GM21723 (cell line): ENCODE data around the gene SMAD5.

ENCODE experiments used
- ATAC-seq: cut with Tn5 transposase; IDR thresholded peaks from one replicate; pipeline ENCODE4 v1.9.1; 2021; ENCODE audit warnings: mild to moderate bottlenecking, moderate library complexity; ENCODE audit not compliant: unreplicated experiment

Gene SMAD5

DNA sequence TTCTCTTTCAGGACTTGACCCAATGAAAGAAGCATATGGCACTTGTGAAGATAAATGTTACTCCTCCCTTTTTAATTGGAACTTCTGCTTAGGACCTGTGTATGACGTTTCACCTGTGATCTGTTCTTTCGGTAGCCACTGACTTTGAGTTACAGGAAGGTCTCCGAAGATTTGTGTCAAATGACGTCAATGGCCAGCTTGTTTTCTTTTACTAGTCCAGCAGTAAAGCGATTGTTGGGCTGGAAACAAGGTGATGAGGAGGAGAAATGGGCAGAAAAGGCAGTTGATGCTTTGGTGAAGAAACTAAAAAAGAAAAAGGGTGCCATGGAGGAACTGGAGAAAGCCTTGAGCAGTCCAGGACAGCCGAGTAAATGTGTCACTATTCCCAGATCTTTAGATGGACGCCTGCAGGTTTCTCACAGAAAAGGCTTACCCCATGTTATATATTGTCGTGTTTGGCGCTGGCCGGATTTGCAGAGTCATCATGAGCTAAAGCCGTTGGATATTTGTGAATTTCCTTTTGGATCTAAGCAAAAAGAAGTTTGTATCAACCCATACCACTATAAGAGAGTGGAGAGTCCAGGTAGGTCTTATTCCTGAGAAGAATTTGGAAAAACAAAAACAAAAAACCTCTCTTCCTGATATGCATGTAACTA, 21.1 kb downstream of the SMAD5 start:
- no peak for ATAC-seq

DNA sequence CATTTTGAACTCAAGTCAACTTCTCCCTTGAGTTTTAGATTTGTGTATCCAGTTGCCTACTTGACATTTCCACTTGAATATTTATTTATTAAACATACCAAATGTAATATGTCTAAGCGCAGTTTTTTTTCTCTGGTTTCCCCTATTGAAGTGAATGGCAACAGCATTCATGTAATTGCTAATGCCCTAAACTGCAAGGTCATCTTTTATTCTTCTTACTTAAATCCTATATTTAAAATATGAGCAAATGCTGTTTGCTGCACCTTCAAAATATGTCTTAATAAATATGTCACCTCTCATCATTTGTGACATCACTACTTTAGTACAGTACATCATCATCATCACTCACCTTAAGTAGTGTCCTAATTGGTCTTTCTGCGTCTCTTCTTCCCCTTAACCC, 22.4 kb downstream of the SMAD5 start:
- ATAC-seq = no peak

DNA sequence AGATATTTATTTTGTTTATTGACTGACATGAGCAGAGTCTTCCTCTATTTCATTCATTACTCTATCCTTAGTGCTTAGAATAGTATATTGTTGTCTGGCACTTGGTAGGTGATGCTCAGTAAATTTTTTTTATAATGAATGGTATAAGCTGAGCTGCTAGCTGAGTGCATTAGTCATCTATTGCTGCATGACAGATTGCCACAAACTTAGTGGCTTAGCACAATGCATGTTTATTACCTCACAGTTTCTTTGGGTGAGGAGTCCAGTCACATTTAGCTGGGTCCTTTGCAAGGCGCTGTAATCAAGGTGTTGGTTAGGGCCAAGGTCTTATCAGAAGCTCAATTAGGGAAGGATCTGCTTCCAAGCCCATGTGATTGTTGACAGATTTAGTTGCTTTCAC, 23.1 kb downstream of the SMAD5 start:
- no peak for ATAC-seq

DNA sequence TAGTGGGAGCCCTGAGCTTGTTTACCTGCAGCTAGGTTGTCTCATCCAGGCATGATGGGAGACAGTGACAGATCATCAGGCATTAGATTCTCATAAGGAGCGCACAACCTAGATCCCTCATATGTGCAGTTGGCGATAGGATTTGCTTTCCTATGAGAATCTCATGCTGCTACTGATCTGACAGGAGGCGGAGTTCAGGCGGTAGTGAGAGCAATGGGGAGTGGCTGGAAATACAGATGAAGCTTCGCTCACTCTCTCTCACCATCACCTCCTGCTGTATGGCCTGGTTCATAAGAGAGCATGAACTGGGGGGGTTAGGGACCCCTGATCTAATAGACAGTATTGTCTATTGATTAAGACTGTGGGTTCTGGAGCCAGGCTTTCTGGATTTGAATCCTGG, 24.9 kb downstream of the SMAD5 start:
- ATAC-seq = no peak

DNA sequence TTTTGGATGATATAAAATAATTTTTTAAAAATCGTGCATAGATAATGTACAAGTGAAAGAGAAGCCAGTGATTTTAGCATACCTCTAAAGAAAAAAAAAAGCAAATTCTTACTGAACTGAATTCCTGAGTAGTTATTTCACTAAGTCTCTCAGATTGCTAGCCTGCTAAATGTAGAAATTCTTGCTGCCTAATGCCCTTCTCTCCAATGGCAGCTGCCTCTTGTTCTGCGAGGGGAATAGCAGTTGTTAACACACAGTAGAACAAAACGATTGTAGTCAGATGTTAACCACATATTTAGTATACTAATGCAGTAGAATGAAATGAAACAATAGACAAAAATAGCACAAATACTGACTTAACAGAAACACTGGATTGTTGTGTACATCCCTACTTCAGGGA, 26.8 kb downstream of the SMAD5 start:
- no peak for ATAC-seq

DNA sequence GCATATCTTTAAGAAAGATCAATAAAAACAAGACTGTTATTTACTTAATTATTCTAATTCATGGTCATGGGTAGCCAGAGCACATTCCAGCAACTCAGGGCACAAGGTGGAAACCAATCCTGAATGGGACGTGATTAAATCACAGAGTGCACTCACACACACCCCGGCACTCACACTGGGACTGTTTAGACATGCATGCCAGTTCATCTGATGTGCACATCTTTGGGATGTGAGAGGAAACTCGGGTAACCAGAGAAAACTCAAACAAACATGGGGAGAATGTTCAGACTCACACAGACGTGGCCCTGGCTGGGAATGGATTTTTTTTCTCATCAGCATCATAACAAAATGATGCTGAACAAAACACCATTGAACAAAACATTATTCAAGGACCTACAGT, 29.4 kb downstream of the SMAD5 start:
- no peak for ATAC-seq

DNA sequence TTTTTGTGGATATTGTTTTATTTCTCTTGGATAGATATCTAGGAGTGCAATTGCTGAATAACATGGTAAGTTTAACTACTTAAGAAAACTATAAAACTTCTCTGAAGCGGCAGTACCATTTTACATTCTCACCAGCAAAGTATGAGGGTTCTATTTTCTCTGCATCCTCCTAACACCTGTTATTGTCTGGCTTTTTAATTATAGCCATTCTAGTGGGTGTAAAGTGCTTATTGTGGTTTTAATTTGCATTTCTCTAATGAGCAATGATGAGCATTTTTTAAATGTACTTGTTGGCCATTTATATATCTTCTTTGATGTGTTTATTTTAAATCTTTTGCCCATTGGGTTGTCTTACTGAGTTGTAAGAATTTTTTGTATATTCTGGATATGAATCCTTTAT, 31.6 kb downstream of the SMAD5 start:
- ATAC-seq = no peak

DNA sequence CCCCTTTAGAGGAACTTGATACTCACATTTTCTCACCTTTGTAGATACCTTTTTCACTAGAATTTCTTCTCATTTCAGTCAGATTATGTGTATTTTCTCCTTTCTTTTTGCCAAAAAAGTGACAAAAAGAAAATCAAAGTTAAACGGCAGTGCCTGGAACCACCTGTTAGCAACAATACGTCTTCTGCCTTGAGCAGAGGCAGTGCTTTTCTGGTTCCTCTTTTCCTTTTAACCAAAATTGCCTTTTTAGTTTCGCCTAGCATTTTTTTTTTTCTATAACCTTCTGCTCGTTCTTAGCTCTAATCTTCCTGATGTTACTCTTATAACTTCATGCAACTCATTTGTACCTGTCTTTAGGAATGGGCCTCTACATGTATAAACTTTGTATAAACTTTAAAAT, 34.3 kb downstream of the SMAD5 start:
- ATAC-seq = peak; percentile 81

DNA sequence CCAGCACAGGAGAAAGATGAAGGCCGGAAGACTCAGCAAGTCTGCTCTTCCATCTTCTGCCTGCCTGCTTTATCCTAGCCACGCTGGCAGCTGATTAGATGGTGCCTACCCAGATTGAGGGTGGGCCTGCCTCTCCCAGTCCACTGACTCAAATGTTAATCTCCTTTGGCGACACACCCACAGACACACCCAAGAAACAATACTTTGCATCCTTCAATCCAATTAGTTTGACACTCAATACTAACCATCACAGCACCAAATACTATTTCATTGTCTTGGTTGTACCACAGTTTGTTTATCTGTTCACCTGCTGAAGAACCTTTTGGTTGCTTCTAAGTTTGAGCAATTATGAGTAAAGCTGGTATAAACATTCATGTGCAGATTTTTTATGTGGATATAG, 36.6 kb downstream of the SMAD5 start:
- ATAC-seq = no peak

DNA sequence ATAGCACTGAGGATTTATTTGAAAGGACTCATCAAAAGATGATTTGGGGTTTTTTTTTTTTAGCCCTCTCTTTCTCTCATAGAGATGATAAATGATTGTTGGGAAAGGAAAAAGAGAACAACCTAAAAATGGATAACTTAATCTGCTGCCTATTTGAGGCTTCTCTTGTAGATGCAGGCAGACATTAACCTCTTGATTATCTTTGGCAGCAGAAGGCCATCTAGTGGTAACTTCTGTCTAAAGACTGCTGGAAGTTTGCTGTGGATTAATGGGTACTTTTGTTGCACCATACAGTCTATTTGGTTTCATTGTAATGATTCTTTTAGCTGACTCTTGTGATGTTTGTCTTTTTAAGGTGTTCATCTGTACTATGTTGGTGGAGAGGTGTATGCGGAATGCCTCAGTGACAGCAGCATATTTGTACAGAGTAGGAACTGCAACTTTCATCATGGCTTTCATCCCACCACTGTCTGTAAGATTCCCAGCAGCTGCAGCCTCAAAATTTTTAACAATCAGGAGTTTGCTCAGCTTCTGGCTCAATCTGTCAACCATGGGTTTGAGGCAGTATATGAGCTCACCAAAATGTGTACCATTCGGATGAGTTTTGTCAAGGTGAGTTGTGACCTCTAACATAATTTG, 41.5 kb downstream of the SMAD5 start:
- ATAC-seq = no peak

DNA sequence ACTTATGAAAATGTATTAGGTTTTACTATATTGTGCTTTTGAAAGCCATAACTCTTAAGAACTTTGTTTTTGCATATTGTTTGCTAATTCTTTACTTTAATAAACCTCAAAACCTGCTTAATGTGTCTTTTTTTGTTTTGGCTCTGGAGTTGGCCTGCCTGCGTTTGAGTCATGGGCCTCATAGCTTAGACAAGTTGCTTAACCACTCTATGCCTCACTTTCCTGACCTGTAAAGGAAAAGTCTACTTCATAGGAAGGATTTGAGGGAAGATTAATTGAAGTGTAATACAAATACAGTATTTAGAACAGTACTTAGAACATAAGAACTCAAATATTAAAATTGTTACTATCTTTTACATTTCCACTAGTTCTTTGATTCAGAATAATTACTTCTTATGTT, 50.0 kb downstream of the SMAD5 start:
- no peak for ATAC-seq

DNA sequence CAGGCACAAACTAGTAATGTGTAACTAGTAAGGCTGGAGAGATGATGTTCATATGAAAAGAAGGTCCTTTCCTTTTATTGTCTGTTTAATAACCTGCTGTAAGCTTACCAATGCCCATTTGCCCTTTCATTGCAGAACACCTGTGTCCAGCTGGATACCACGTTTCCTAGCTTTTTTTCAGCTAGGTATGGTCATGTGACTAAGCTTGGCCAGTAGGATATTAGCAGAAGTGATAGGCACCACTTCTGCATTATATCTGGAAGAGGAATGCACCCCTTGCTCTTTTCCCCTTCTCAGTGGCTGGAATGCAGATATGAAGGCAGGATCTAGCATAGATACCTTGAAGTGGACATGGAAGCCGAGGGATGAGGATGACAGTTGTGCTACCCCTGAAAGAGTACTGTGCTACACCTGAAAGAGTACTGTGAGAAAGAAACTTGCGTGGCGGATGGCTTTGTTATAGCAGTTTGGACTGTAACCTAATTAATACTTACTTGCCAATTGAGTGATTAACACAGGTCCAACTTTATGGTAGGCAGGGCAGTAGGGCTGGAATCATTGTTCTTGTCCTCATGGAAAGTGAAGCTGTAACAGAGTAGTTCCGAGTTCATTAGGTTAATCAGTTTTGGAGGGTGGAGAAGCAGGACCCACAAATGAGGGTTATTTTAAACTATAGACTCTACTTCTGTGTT, 53.5 kb downstream of the SMAD5 start:
- no peak for ATAC-seq

DNA sequence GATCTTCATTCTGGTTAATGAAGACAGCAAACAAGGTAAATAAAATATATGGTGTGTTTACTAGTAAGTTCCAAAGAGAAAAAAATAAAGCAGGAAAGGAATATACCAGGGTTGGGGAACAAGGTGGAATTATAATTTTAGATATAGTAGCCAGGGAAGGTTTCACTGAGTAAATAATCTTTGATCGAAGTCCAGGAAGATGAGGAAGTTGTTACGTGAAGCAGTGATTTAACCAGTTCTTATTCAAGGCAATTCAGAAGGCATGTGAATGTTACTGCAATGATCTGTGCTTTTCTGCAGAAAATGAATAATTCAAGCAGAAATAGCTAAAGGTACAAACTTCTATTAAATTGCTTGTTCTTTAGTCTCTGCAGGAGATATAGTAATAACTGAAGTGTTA, 54.2 kb downstream of the SMAD5 start:
- ATAC-seq = no peak

DNA sequence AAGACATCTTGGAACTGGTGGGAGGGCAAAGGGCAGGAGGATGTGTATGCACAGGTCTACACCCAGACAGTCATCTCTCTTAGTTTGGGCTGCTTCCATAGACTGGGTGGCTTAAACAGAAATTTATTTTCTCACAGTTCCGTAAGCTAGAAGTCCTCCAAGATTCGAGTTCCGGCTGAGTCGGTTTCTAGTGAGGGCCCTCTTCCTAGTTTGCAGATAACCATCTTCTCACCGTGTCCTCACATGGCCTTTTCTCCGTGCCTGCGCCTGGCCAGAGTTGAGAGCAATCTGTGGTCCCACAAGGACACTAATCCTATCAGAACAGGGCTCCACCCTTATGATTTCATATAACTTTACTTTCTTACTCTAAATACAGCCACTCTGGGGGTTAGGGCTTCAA, 56.2 kb downstream of the SMAD5 start:
- no peak for ATAC-seq

DNA sequence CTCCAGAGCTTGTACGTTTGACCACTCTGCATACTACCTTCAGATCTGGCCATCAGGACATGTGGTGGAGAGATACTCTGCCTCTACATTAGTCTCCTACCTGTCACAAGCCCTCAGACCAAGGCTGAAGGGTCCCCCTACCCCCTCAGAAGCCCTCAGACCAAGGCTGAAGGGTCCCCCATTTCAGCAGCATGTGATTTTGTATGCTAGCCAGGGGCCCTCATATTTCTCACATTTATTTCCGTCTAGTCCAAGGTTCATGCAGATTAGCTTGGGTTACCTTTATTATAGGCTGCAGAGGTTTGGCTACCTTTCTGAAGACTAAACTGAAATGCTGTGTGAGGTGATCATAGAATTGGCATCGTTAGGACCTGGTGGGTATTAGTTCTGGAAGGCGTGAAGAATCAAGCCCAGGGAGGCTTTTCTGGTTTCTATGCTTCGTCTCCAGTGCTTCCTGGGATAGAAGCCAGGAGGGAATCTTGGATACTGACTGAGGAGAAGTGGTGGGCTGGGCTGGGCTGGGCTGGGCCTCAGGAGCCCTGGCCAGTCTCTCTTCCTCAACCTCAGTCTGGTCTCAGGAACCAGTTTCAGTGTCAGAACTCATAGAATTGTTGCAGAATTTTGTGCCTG, 57.6 kb downstream of the SMAD5 start:
- ATAC-seq = no peak

DNA sequence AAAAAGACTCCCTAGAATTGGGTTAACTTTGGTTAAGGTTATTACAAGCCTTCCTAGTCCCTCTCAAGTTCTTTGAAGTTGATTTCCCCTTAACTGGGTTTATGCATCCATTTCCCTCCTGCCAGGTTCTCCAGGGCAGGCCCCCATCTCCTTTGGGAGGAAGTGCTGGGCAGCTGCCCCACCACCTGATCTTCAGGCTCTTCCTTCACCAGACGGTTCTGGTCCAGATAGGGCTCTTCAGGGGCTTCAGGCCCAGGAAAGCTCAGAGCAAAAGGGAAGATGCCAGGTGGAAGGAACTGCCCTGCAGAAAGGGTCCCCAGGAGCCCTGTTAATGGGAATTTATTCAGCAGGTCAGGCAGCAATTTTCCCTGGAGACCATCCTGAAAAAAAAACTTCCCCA, 58.3 kb downstream of the SMAD5 start:
- no peak for ATAC-seq

DNA sequence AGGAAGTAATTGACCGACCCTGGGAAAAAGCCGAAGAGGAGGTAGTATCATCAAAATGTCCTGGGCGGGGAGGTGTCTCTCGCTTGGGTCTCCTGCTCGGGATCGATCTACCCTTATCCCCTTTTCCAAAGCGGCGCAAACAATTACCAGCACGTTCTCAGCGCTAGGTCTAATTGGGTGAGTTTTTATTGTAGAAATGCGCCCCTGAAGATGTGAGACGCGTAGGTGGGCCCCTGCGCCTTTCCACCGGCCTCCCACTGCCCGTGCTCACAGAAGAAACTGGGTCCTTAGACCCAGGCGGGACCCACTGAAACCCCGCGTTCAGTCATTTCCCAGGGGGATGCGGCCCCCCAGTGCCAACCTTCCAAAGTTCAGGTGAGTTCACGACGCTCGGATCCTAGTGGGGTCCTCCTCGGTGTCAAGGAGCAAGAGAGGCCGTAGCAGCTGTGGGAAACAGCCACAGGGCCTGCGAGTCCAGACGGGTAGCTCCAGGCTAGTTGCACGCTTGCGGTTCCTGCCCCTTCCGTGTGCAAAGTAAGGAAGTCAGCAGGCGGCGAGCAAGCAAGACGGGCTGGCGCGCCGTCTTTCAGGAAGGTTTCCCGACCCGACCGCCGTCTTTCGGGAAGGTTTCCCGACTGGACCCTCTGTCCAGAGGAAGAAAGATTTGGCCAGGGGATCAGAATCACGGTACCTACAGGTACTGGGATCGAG, 58.8 kb downstream of the SMAD5 start:
- no peak for ATAC-seq

DNA sequence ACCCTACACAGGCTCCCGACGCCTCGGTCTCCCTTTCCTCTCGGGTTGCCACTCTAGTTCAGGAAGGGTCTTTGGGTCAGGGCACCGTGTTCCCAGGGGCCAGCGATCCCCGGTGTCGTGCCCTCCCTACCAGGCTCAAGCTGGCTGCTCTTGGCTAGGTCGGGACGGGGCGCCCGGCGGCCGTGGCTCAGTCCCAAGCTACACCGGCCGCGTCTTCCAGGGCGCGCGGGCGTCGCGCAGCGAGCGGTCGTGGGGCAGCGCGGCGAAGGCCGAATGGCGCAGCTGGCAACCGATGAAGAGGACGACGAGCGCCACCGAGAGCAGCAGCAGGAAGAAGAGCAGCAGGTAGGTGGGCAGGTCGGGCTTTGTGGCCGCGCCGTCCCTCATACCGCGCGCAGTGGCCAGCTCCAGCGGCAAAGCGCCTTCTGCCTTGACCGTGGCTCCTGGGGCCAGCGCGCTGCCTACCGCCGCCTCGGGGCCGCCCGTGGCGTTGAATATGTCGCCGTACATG, 59.4 kb downstream of the SMAD5 start:
- ATAC-seq = no peak

DNA sequence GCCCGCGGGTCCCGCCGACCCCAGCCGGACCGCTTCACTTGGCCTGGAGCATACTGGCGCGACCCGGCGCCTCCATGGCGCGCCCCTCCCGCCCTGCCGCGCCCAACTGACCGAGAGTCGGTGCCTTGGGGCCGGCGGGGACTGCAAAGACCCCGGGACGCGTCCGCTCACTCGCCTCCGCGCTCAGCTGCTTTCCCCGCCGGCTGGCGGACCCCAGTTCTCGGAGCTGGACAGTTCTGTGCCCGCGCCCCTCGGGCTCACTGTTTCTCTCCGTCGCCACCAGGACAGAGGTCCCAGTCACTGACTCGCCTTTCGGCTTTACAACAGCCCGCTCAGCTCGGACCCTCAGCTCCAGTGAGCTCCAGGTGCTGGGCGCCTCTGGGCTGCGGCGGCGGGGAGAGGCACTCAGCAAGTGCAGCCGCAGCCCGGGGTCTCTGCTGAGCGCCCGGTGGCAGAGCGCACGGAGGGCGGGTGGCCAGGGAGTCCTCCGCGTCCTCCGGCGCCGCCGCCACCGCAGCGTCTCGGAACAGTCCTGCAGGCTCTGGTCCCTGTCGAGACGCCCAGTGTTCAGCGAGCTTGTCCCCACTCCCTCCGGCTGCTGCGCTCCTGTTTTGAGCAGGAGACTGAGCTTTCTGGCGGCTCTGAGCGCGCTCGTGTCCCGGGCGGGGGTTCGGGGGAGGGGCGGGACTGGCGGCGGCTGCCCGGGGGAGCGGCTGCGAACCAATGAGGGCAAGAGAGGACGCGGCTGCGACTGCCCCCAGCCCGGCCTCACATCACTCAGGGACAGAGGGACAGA, 60.1 kb downstream of the SMAD5 start, which contains the start of gene SMIM32:
Gene SMIM32 (minus strand): TSS at position 637 of the 796 bp plus-strand sequence. CDS start 638 bp downstream, outside the sequence.
- ATAC-seq = no peak

DNA sequence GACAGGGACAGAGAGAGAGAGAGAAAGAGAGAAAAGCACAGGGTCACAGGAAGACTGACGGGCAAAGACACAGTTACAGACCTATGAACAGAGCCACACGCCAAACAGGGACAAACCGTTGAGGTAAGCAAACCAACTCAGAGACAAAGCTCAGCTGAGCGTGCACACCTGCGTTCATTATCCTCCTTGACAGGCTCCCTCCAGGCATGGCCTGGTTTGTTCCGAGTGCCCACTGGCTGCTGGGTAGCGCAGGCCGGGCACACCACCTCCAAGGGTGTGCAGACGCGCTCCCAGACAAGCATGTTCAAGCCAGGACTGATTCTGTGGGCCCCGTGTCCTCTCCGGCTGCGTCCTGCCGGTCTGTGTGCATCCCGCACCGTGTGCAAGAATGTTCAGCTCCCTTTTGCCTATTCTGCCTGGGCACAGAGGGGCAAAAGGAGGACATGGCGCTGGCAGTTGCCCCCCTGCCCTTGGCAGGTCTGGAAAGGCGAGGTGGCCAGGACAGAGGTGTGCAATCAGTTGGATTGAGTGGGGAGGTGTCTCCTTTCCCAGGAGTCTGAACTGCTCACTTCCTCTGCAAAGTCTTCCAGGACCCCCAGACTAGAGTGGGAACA, 60.8 kb downstream of the SMAD5 start:
- ATAC-seq = no peak
